Measurements from ENCODE around the gene SYT11.
"Not testable (repeated sequence)": the region's sequence is repeated elsewhere in the genome, so short reads cannot be mapped to it uniquely, and the experiment has no call there.

SYT11 gene

DNA sequence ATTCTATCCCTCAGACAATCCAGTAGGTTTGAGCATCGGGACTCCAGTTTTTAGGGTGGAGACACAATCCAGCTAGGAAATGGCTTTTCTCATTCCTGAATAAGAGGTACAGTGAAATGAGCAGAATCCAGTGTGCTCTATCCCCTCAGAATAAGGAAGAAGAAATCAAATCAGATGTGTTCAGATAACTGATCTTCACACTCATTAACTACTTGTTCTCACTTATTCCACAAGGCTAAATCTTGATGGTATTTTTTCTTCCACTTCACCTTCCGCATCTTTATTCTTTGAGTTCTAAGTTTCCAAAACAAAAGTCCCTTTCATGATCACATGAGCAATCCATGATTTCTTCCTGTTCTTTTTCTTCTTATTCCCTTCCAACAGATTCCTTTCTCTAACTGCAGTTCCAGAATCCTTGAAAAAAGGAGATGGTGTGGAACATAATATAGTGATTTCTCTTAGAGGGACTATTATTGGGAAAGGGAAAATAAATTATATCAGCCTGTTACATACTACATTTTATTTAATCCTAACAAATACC, 1.7 kb downstream of the SYT11 start:
- DNase-seq, result no peak

DNA sequence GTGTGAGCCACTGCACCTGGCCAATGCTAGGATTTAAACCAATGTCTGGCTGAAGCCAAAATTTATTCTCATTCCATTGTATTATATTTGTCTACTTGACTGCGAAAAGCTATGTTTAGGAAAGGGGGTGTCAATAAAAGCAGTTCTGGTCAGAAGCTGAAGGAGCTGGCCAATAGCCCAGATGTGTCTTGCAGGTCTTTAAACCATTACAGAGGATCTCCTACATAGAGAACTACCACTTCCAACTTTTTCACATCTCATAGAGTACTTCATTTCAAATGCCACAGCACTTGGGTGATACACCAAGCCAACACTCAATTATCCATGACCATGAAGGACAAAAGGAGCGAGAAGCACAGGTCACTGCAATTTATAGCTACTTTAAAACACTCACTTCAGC, 2.5 kb downstream of the SYT11 start:
- DNase-seq, result no peak

DNA sequence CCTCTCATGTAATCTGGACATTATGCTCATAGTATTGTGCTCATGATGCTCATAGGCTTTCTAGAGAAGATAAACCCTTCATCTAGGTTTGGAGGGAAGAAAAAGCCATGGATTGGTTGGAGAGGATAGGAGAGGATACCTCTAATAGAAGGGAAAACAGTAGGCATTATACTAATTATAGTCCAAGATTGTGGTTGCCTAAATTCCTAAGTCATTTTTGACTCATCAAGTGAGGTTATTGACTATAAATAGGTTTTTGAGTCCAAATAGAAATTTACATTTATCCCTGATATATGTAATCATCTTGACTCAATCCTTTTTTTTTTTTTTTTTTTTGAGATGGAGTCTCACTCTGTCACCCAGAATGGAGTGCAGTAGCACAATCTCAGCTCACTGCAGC, 5.0 kb downstream of the SYT11 start:
- no peak for DNase-seq

DNA sequence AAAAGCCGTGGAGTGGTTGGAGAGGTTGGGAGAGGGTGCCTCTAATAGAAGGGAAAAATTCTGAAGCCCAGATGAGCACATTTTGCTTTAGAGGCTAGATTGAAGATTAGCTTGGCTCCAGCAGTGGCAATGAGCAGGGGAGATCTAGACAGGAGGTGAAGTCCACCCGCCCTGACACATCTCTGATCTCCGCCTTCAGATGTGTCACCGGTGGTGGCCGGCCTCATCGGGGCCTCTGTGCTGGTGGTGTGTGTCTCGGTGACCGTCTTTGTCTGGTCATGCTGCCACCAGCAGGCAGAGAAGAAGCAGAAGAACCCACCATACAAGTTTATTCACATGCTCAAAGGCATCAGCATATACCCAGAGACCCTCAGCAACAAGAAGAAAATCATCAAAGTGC, 8.4 kb downstream of the SYT11 start:
- DNase-seq, result no peak

DNA sequence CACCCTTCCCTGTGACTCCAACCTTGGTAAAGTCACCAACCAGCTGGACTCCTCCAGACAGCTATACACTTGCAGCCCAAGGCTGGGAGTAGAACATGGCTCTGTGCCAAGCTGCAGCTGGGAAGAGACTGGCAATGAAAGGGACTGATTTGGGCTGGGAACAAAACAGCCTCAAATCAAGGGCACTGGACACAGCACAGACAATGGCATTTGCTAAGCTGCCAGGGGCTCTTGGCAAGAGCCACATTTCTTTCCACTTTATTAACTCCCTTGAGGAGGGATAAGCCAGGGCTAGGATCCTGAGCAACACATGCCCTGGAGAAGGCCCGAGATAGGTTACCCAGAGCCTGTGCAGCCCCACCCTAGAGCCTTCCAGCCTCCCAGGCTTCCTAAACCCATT, 12.0 kb downstream of the SYT11 start:
- no peak for DNase-seq

DNA sequence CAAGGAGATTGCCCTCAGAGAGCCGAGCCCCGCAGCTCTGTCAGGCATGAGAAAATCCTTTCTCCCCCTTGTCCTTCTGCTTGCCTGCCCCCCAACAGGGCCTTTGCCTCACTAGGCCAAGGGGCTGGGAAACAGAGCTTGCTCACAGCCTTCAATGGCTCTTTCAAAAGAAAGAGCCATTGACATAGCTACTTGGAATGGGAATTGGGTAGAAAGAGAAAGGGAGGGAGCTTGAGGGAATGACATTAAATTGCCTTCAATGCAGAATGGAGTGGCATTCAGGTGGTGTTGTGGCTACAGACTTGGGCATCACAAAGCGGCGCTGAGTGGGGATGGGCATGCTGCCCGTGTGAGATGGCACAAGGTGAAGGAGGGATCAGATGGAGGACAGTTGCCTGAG, 13.2 kb downstream of the SYT11 start:
- DNase-seq, result no peak

DNA sequence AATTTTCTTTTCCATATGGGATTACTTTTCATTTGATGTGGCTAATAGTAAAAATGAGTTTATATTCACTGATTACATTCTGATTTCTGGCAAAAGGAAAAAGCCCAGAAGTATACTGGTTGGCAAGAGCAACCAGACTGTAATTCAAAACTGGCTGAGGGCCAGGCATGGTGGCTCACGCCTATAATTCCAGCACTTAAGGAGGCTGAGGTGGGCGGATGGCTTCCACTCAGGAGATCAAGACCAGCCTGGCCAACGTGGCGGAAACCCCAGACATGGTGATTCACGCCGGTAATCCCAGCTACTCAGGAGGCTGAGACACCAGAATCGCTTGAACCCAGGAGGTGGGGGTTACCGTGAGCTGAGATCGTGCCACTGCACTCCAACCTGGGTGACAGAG, 14.5 kb downstream of the SYT11 start:
- DNase-seq, result no peak

DNA sequence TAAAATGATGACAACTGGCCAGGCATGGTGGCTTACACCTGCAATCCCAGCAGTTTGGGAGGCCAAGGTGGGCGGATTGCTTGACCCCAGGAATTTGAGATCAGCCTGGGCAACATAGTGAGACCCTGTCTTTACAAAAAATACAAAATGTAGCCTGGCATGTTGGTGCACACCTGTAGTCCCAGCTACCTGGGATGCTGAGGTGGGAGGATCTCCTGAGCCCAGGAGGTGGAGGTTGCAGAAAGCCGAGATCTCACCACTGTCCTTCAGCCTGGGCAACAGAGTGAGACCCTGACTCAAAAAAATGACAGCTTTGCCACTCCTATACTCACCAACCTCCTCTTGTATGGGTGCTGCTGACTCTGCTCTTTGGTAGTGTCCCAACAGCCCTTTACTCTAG, 18.6 kb downstream of the SYT11 start:
- DNase-seq, result no peak

DNA sequence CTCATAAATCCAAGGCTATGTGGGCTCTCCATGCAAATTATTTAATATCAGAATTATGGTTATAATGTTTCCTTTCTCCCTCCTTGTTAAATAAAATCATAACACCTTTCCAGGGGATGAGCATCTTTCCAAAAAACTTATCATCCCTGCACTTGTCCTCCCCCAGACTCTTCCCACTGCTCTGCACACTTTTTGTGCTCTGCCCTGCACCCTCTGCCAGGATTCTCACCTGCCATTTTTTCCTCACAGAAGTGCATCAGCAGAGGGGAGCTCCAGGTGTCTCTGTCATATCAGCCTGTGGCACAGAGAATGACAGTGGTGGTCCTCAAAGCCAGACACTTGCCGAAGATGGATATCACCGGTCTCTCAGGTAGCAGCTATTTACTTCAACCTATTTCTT, 20.9 kb downstream of the SYT11 start:
- DNase-seq, result no peak

DNA sequence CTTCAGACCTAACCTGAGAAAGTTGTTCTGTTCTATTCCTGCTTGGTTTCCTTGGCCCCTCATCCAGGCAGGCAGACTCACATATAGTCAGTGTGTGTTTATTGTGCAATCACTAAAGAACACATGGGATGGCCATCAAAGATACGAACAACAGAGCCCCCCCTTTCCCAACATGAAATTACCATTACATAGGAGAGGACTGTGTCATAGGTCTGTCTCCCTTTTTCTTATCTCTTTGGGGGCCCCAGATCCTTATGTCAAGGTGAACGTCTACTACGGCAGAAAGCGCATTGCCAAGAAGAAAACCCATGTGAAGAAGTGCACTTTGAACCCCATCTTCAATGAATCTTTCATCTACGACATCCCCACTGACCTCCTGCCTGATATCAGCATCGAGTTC, 21.6 kb downstream of the SYT11 start:
- no peak for DNase-seq

DNA sequence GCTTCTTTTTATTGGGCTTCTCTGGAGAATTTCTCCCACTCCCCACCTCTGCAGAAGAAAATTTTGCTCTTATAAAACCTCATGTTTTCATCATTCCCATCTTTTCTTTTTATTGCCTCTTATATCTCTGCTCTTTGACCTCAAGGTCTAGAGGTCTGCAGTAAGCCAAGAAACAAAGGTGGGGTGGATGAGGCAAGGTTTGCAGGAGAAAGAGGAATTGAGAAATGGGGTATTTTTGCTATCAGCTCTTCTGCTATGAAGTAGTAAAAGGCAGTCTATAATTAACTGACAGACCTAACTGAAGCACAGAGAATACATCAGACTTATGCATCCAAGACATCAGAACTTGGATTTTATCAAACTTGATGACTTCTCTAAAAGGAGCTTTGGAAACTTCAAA, 22.9 kb downstream of the SYT11 start:
- DNase-seq, result no peak

DNA sequence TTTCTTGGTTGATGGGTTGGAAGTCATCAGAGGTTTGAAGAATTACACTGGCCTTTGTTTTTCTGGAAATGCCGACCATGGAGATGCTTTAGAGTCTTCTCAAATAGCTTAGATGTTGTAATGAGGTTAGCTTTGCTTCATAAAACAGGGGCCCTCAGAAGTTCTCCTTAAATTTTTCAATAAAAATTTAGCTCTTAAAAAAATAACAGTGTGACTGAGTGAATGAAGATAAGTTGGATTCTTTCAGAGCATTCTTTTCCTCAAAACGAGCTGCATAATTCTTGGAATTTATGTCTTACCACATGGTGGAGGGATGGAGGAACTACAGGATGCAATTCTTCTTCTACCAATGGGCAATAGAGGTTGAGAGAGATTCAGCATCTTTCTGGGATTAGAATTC, 23.4 kb downstream of the SYT11 start:
- no peak for DNase-seq

DNA sequence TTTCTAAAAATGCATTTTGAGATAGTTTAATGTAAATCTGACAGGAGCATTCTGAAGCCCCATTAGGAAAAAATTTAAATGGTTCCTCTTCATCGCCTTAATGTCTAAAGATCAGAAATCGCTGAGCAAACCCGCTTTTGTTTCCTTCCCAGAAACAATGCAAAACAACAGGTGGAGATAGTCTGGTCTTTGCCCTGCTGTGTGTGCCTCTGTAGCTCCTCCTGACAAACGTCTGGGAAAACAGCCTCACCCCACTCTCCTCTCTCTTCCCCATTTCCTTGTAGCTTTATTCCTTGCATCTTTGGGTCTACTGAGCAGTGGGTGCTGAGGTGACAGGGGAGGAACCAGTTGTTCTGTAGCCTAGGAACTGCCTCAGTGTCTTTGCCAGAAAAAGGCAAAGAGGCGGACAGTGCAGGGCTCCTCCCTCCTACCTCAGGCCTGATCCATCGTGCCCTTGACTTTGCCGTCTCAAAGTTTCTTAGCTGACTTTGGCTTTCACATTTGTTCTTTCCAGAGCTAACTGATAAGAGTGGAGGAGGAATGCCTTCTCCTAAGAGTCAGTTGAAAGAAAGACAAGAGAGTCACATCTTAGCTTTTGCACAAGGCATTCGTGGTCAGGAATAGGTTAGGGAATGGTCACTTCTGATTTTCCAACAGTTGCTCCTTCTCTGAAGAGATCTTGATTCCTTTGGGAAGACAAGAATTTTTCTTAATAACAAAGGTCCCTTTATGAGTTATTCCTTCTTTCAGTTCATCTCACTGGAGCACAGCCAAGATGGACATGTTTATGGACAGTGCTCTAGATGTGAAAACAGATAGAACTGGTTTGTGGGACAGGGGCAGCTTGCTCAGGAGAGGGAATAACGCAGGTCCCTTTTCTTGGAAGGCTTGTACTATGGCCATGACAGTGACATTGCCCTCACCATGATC, 24.9 kb downstream of the SYT11 start:
- no peak for DNase-seq

DNA sequence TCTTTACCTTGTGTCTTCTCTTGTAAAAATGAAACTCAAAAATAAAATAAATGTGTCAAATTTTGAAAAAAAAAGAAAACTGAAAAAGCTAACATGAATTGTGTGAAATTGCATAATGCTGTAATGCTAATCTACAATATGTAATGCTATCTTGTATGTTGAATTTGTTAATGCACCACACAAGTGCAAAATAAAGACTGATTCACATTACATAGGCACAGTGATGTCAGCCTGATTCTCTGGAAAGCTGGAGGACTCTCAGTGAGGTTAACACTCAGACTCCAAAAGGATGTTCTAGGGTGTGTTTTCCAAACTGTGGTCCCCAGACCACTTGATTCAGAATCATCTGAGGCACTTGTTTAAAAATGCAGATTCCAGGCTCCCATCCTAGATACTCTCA, 25.6 kb downstream of the SYT11 start:
- no peak for DNase-seq

DNA sequence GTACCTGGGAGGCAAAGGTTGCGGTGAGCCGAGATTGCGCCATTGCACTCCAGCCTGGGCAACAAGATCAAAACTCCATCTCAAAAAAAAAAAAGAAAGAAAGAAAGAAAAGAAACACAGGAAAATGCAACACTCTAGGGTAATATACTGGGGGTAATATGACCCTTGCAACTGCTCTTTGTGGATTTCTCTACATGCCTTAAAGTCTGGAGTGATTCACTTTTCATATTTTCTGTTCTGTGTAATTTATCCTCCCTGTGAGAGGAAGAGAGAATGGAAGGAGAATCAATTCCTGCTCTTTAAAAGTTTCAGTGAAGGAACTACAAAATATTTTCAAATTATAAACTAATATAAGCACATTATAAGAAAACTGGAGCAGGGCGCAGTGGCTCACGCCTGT, 29.1 kb downstream of the SYT11 start:
- no peak for DNase-seq

DNA sequence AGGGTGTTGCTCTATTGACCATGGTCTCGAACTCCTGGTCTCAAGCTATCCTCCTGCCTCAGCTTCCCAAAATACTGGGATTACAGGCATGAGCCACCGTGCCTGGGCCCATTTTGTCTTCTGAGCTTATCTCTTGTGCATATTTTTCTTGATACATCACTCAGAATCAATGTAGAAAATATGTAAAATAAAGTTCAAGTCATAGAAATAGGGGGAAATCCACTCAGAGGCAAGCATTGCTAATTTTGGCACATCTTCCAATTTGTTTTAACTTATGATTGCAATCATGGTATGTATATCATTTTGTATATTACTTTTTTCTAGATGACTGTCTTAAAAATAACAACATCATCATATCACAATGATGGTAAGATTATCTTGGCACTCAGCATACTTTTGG, 30.2 kb downstream of the SYT11 start:
- no peak for DNase-seq

DNA sequence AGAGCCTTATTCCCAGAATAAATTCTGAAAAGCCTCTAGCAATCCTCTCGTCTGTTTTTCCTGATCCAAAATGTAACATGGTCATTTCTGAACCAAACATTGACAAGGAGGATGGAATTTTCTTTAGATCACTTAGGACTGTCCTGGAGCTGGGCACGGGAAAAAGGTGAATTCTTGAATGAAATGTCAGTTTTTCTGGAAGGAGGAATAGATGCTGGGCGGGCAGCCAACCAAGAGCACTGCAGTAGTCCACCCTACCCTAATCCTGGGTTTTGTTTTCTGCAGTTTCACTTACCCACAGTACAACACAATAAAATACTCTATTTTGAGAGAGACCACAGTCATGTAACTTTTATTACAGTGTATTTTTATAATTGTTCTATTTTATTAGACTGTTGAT, 30.9 kb downstream of the SYT11 start:
- DNase-seq, result no peak

DNA sequence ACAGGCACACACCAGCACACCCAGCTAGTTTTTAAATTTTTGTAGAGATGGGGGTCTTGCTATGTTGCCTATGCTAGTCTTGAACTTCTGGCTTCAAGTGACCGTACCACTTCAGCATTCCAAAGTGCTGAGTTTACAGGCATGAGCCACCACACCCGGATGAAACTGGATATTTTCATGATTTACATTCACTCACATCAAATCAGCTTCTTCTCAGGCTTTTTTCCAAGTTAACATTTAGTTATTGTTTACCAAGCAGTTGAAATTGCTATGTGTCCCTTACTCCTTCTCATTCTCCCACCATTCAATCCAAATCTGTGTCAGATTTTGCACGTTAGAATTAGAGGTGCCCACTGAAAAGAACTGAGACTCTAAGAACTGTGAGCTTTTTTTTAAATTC, 33.4 kb downstream of the SYT11 start:
- no peak for DNase-seq

DNA sequence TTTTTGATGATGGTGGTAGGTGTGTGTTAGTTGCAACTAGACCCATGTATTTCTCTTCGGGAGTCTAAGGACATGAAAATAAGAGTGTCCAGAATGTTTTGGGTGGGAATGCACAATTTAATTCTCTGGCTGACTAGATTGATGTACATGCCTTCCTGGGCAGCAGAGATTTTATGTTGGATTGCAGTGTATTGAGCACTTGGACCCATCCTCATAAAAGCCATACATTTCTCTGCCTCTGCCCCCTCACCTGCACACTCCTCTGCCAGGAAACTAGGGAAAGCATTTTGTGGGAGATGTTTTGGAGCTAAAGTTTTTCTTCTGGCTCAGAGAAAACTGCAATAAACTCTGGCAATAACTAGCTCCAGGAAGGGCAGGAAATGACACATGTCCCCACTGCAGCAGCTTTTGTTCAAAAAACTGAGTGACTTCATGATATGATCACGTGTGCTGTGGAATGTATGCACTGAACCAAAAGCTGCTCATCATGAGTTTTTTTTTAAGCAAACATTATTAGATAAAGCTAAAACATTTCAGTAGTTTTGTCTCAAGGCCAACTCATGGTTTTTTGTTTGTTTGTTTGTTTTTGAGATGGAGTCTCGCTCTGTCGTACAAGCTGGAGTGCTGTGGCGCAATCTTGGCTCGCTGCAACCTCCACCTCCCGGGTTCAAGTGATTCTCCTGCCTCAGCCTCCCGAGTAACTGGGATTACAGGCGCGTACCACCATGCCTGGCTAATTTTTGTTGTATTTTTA, 34.2 kb downstream of the SYT11 start:
- peak; percentile 62 for DNase-seq

DNA sequence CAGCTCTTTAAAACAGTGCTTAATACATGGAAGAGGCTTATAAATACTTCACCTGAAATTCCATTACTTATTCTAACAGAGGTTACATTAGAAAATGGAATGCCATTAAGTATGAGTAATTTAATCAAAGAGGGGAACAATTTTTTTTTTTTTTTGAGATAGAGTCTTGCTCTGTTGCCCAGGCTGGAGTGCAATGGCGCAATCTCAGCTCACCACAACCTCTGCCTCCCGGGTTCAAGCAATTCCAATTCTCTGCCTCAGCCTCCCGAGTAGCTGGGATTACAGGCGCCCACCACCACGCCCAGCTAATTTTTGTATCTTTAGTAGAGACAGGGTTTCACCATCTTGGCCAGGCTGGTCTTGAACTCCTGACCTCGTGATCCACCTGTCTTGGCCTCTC, 36.2 kb downstream of the SYT11 start:
- not testable (repeated sequence) for DNase-seq

DNA sequence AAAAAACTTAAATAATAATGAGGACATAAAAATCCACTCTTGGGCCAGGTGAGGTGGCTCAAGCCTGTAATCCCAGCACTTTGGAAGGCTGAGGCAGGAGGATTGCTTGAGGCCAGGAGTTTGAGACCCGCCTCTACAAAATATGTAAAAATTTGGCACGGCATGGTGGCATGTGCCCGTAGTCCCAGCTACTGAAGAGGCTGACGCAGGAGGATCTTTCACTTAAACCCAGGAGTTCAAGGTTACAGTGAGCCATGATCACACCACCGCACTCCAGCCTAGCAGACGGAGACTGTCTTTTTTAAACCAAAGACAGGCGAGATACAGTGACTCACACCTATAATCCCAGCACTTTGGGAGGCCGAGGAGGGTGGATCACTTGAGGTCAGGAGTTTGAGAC, 37.1 kb downstream of the SYT11 start:
- DNase-seq, result not testable (repeated sequence)

DNA sequence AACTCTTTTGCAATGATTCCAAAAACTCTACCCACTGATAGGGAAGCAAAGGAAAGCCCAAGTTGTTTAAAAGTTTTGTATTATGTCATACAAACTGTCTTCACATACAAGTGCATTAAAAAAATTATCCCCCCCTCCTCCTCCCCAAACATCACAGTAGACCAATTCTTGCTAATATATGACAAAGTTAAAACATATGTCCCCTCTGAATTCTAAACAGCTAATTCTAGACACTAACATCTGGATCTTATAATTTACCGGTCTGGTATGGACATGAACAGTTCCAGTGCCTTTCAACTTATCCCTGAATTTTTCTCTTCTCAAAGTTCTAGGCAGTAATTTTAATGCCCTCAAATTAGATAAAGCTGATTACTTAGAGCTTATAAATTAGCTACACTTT, 38.4 kb downstream of the SYT11 start:
- DNase-seq, result no peak

DNA sequence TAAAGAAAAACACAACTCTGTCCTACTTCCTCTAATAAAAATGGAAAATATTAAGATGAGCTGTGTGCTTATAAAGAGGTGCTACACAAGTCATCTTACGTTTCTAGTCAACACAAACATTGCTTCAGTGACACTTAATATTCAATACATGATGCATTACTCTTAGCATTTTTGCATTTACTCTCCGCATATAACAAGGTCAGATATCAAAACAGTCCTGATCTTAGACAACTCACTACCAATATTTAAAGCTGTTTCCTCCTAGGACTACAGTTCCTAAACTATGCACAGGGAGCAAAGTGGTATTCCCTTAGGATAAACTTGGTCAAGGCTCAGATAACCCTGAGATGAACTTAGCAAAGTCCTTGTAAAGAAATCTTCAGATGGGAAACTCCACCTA, 39.5 kb downstream of the SYT11 start:
- no peak for DNase-seq

DNA sequence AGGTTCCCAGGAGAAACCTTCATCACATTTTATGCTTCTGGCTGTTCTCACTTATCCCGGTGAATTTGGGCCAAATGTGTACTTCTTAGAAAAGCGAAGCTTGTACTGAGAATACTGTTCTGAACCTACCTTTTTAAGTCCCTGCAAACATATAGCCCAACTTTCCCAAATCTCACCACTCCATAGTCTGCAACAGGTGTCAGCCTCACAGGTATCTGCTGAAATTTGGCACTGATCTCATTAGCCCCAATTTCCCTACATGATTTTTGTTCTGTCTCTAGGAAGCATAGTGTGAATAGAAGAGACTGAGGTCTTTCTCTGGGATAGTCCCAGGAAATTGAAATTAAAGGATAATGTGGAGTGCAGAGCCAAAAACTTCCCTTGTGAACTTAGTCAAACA, 40.3 kb downstream of the SYT11 start:
- DNase-seq, result no peak
